GM12801 (cell line): ENCODE results near the gene ARHGEF11.

Source experiments
- TF ChIP-seq, protein P1 (sequence below): IDR thresholded peaks from one replicate; pipeline ENCODE4 v1.5.1; 2011; ENCODE audit warnings: control low read depth; ENCODE audit not compliant: insufficient read length; ENCODE audit errors: extremely low read depth

Gene ARHGEF11

GRCh38 chr1:156999596-157000320, 45.8 kb downstream of the ARHGEF11 start:
- TF ChIP-seq, protein P1, sequence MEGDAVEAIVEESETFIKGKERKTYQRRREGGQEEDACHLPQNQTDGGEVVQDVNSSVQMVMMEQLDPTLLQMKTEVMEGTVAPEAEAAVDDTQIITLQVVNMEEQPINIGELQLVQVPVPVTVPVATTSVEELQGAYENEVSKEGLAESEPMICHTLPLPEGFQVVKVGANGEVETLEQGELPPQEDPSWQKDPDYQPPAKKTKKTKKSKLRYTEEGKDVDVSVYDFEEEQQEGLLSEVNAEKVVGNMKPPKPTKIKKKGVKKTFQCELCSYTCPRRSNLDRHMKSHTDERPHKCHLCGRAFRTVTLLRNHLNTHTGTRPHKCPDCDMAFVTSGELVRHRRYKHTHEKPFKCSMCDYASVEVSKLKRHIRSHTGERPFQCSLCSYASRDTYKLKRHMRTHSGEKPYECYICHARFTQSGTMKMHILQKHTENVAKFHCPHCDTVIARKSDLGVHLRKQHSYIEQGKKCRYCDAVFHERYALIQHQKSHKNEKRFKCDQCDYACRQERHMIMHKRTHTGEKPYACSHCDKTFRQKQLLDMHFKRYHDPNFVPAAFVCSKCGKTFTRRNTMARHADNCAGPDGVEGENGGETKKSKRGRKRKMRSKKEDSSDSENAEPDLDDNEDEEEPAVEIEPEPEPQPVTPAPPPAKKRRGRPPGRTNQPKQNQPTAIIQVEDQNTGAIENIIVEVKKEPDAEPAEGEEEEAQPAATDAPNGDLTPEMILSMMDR, result no peak

DNA sequence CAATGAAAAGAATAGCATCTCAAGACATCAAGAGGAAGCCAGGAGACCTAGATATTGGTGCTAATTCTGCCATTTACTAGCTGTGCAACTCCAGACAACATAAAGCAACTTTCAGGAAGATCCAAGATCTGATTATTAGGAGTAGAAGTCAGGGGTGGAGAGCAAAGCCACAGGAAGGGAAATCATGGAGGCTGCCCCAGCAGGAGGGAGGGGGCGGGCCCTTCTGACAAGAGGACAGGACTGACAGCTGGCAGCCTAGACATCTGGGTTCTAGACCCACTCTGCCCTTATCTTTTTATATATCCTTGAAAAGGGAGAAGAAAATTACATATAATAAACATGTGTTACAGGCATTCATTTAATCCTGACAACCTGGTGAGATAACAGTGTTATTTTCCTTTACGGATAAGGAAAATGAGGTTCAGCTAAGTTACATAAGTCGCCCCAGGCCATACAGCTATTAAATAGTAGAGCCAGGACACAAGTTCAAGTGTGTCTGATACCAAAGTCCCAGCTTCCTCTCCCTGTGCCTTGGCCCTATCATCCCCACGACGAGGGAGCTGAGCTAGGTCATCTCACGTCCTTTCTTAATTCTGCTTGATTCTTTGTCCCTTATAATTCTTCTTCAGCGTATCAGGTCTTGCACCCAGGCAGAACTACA, 46.6 kb downstream of the ARHGEF11 start:
- TF ChIP-seq, protein P1, result no peak

DNA sequence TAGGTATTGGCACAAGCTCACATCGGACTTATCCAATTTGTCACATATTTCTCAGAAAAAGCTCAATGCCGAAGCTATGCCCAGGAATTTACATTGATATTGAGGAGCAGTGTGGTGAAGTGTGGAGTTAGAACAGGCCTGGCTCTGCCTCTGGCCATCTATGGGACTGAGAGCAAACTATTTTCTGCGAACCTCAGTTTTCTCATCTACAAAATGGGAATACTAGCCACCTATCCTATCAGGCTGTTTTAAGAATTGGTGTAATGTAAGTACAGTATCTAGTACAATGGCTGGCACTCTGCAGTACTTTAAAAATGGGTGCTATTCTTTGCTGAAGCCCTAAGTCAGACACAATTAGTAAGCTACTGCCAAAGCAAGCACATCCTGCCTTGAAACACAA, 47.2 kb downstream of the ARHGEF11 start:
- TF ChIP-seq, protein P1, result no peak

GRCh38 chr1:156995412-156995811, 50.1 kb downstream of the ARHGEF11 start:
- TF ChIP-seq, protein P1, result no peak

GRCh38 chr1:156994277-156994676, 51.3 kb downstream of the ARHGEF11 start:
- TF ChIP-seq, protein P1, result no peak

GRCh38 chr1:156993426-156994147, 52.0 kb downstream of the ARHGEF11 start:
- TF ChIP-seq, protein P1, result no peak

DNA sequence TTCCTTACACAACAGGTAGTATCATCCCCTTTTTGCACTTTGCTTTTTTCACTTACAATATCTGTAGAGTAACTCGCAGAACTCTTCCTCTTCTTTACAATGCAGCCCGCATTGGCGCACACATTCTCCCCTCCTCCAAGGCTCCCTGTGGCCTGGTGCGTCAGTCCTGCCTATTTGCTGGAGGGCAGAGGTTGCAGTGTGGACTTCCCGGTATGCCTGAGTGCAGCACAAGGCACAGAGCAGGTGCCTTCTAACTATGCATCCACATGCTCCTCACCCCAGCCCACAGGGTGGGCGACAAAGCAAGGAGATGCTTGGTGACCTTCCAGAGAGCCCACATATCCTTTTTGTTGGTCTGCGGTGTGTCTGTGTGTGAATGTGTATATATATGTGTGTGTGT, 53.3 kb downstream of the ARHGEF11 start:
- TF ChIP-seq, protein P1, result no peak
